SK-N-SH (cell line): ENCODE measurements around the gene VPS35L. TPM values are rescaled to one million over a fixed set of nuclear protein-coding genes. Genes with fewer than 3 reads are reported as not detected.
A peak's percentile ranks its signal among the peaks of the same experiment; 100 is the strongest.

Experiments used
- CTCF ChIA-PET: fragments of 300-600, 350-600 bp; formaldehyde crosslinking; extraction: SDS; loops from one replicate; lab custom pipeline; 2021; lab: Yijun Ruan, JAX
- POLR2A ChIA-PET: fragments of 350-600 bp; sonication (Branson Sonifier 250); formaldehyde crosslinking; extraction: SDS; loops from one replicate; lab custom pipeline; 2020; ENCODE audit warnings: antibody characterized with exemption, inconsistent platforms; lab: Yijun Ruan, JAX
- DNase-seq: peaks from one replicate; pipeline ENCODE4 v3.0.0; 2012
- H2AFZ ChIP-seq: fragments of 200-600 bp; sonication (generic); 2 replicates; pipeline ENCODE4 v1.8.1; 2016; ENCODE audit warnings: antibody characterized with exemption, mild to moderate bottlenecking, low read depth
- H3F3A ChIP-seq: fragments of 200-600 bp; sonication (generic); replicated peaks from 2 replicates; pipeline ENCODE3; 2016; ENCODE audit warnings: antibody characterized with exemption, mild to moderate bottlenecking; ENCODE audit not compliant: insufficient read depth
- H3K27ac ChIP-seq, 2 experiments: fragments of 200-500 bp in 1 of 2; fragments of 200-600 bp in 1 of 2; sonication (Bioruptor generic) in 1 of 2; sonication (generic), shearing (Covaris generic) in 1 of 2; 2 replicates each; pipeline versions ENCODE4 v1.5.1 to v1.6.1; 2014 to 2016; ENCODE audit warnings: low read depth in 2 of 2, inconsistent platforms in 1 of 2, low read length in 1 of 2, mild to moderate bottlenecking in 1 of 2, mixed read lengths in 1 of 2
- H3K27me3 ChIP-seq: fragments of 200-600 bp; sonication (generic), shearing (Covaris generic); 2 replicates; pipeline ENCODE4 v1.6.1; 2016; ENCODE audit warnings: mixed run types; ENCODE audit not compliant: insufficient read depth
- H3K36me3 ChIP-seq, 2 experiments: fragments of 200-500 bp in 1 of 2; fragments of 200-600 bp in 1 of 2; sonication (Bioruptor generic) in 1 of 2; sonication (generic) in 1 of 2; replicated peaks in 1 of 2; 2 replicates each; pipeline versions ENCODE3 to v1.5.1; 2014 to 2016; ENCODE audit warnings: low read length in 1 of 2, mild to moderate bottlenecking in 1 of 2; ENCODE audit not compliant: insufficient read depth in 2 of 2, control insufficient read depth in 1 of 2
- H3K4me1 ChIP-seq, 2 experiments: fragments of 200-500 bp in 1 of 2; fragments of 200-600 bp in 1 of 2; sonication (Bioruptor generic) in 1 of 2; sonication (generic), shearing (Covaris generic) in 1 of 2; 2 replicates each; pipeline versions ENCODE4 v1.5.1 to v1.6.1; 2014 to 2016; ENCODE audit warnings: low read depth in 1 of 2, low read length in 1 of 2, mixed run types in 1 of 2; ENCODE audit not compliant: insufficient read depth in 2 of 2, control insufficient read depth in 1 of 2
- H3K4me2 ChIP-seq: fragments of 200-600 bp; sonication (generic), shearing (Covaris generic); 2 replicates; pipeline ENCODE4 v1.6.1; 2017; ENCODE audit warnings: mixed run types
- H3K4me3 ChIP-seq, 2 experiments: fragments of 200-500 bp in 1 of 2; fragments of 200-600 bp in 1 of 2; sonication (Bioruptor generic) in 1 of 2; sonication (generic), shearing (Covaris generic) in 1 of 2; 2 replicates each; pipeline versions ENCODE4 v1.5.1 to v1.8.1; 2014 to 2016; ENCODE audit warnings: low read depth in 2 of 2, inconsistent platforms in 1 of 2, low read length in 1 of 2, mild to moderate bottlenecking in 1 of 2, mixed read lengths in 1 of 2, moderate library complexity in 1 of 2
- H3K79me2 ChIP-seq: fragments of 200-600 bp; sonication (generic); 2 replicates; pipeline ENCODE4 v1.8.1; 2017; ENCODE audit warnings: mild to moderate bottlenecking; ENCODE audit not compliant: insufficient read depth
- H3K9ac ChIP-seq: fragments of 200-600 bp; sonication (generic); 2 replicates; pipeline ENCODE4 v1.6.1; 2017; ENCODE audit warnings: mixed run types
- H3K9me2 ChIP-seq: fragments of 200-600 bp; sonication (generic); 2 replicates; pipeline ENCODE4 v1.6.1; 2017; ENCODE audit warnings: mixed run types
- H3K9me3 ChIP-seq: fragments of 200-600 bp; sonication (generic); 2 replicates; pipeline ENCODE4 v1.6.1; 2017; ENCODE audit warnings: mixed run types, mild to moderate bottlenecking, moderate library complexity
- H4K20me1 ChIP-seq: fragments of 200-600 bp; sonication (generic); 2 replicates; pipeline ENCODE4 v1.6.1; 2017; ENCODE audit warnings: mild to moderate bottlenecking, mixed run types; ENCODE audit not compliant: insufficient read depth
- ELF1 ChIP-seq: IDR thresholded peaks from 2 replicates; pipeline ENCODE4 v1.4.0; 2012
- EP300 ChIP-seq, 2 experiments: IDR thresholded peaks; 2 replicates each; pipeline versions ENCODE4 v1.4.0 to v1.6.1; 2012; ENCODE audit warnings: borderline replicate concordance in 1 of 2, low read depth in 1 of 2, low read length in 1 of 2
- EZH2phosphoT487 ChIP-seq: fragments of 200-600 bp; sonication (generic); IDR thresholded peaks from 2 replicates; pipeline ENCODE4 v1.6.1; 2017; ENCODE audit warnings: low read depth, mixed run types, mild to moderate bottlenecking, antibody characterized with exemption, moderate library complexity, borderline replicate concordance
- GABPA ChIP-seq: IDR thresholded peaks from 2 replicates; pipeline ENCODE4 v1.4.0; 2012; ENCODE audit warnings: low read depth, mild to moderate bottlenecking
- GATA2 ChIP-seq: sonication (generic); formaldehyde crosslinking; IDR thresholded peaks from 2 replicates; pipeline ENCODE4 v1.5.0; 2020; ENCODE audit warnings: mild to moderate bottlenecking, missing genetic modification reagents
- JUND ChIP-seq: IDR thresholded peaks from 2 replicates; pipeline ENCODE4 v1.4.0; 2012
- MEF2A ChIP-seq: IDR thresholded peaks from 2 replicates; pipeline ENCODE4 v1.4.0; 2012; ENCODE audit warnings: low read depth, borderline replicate concordance
- NRF1 ChIP-seq: IDR thresholded peaks from 2 replicates; pipeline ENCODE4 v1.6.1; 2012; ENCODE audit warnings: low read depth, mild to moderate bottlenecking, low read length
- RAD21 ChIP-seq: IDR thresholded peaks from 2 replicates; pipeline ENCODE4 v1.6.1; 2012; ENCODE audit warnings: mild to moderate bottlenecking, low read length
- RCOR1 ChIP-seq: fragments of 150-350 bp; IDR thresholded peaks from 2 replicates; pipeline ENCODE4 v1.6.1; 2017; ENCODE audit warnings: antibody characterized with exemption, low read length
- RXRA ChIP-seq: IDR thresholded peaks from 2 replicates; pipeline ENCODE4 v1.4.0; 2012; ENCODE audit warnings: low read depth, mild to moderate bottlenecking, borderline replicate concordance
- SIN3A ChIP-seq: IDR thresholded peaks from 2 replicates; pipeline ENCODE4 v1.6.1; 2012; ENCODE audit warnings: low read depth, mild to moderate bottlenecking, low read length, moderate library complexity, borderline replicate concordance
- TAF1 ChIP-seq: IDR thresholded peaks from 2 replicates; pipeline ENCODE4 v1.6.1; 2012; ENCODE audit warnings: low read depth, mild to moderate bottlenecking, low read length, moderate library complexity, borderline replicate concordance
- TCF12 ChIP-seq: IDR thresholded peaks from 2 replicates; pipeline ENCODE4 v1.4.0; 2012
- TEAD4 ChIP-seq: IDR thresholded peaks from 2 replicates; pipeline ENCODE4 v1.4.0; 2012; ENCODE audit warnings: mild to moderate bottlenecking, borderline replicate concordance; ENCODE audit not compliant: insufficient read depth
- WGBS: methylation state at CpG from one replicate; pipeline ENCODE4 v1.1.6; 2017; ENCODE audit warnings: low lambda C conversion rate; 5-methylcytosine and 5-hydroxymethylcytosine counted together
- polyA plus RNA-seq, 3 experiments: library from polyadenylated mRNA; depleted of rRNA; stranded (reverse); fragments of >200 nt; gene quantifications; 2 replicates each; pipeline ENCODE4 v1.2.3, GENCODE V29; 2012
- TF ChIP-seq, protein P1 (sequence below): fragments of 150-350 bp; IDR thresholded peaks from 2 replicates; pipeline ENCODE4 v1.6.1; 2016; ENCODE audit warnings: mild to moderate bottlenecking, low read depth, low read length
- TF ChIP-seq, protein P2 (sequence below): IDR thresholded peaks from 2 replicates; pipeline ENCODE4 v1.4.0; 2012; ENCODE audit warnings: low read depth, borderline replicate concordance
- TF ChIP-seq, protein P3 (sequence below): IDR thresholded peaks from 2 replicates; pipeline ENCODE4 v1.4.0; 2012; ENCODE audit warnings: low read depth, borderline replicate concordance

VPS35L gene
- polyA plus RNA-seq, 1 of the 3 experiments (the other 2 are of a cell fraction), result 35.3 TPM

DNA sequence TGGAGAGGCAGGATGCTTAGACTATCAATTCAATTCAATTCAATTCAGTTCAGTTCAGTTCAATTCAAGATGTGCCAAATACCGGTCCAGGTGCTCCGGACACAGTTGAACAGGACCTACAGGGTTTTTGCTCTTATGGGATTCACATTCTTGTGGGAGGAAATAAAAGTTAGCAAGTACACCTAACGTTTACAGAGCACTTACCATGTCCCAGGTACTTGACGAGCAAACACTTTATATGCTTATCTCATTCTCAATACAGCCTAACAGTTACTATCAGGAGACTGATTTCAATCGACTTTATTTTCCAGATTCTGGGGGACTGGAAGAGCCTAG is 33.1 kb upstream of the VPS35L start:
- Histone ChIP-seq H3K4me3 (peak overlapping the region; percentile 89 to 94), H3K9me2 (no peaks in the 10 kb centered on the region), H3K79me2 (peaks cover 71% of the 10 kb centered on the region), H3K27ac (peak overlapping the region; percentile 71 to 80; a peak in 3 of 4 replicates), H3F3A (peaks cover 7% of the 10 kb centered on the region), H4K20me1 (no peaks in the 10 kb centered on the region), H3K27me3 (no peaks in the 10 kb centered on the region), H3K4me1 (peaks cover 8 to 23% of the 10 kb centered on the region in 2 experiments; a peak in 3 of 4 replicates), H3K4me2 (peak overlapping the region; percentile 92), H3K9ac (no peak overlapping the region), H3K36me3 (peaks cover 0 to 6% of the 10 kb centered on the region in 2 experiments), H2AFZ (peak overlapping the region; percentile 88), H3K9me3 (no peaks in the 10 kb centered on the region)
- DNase-seq, result no peak
- ChIA-PET CTCF (no interaction called here), POLR2A (no interaction called here)
- 29% methylated on average over 5 of the region's 5 CpGs for WGBS
- TF ChIP-seq ELF1 (no peak), GABPA (no peak), SIN3A (no peak), RAD21 (no peak), JUND (no peak), TCF12 (no peak), TEAD4 (no peak), EZH2phosphoT487 (no peak), RXRA (no peak), MEF2A (no peak), EP300 (IDR thresholded peaks at IDR 0.05; ENCODE audit: borderline replicate concordance in 1 of 2, low read depth in 1 of 2, low read length in 1 of 2) (no peak), RCOR1 (no peak), GATA2 (CRISPR knock-in tag) (no peak), TAF1 (no peak), NRF1 (no peak)
- TF ChIP-seq, protein P1, sequence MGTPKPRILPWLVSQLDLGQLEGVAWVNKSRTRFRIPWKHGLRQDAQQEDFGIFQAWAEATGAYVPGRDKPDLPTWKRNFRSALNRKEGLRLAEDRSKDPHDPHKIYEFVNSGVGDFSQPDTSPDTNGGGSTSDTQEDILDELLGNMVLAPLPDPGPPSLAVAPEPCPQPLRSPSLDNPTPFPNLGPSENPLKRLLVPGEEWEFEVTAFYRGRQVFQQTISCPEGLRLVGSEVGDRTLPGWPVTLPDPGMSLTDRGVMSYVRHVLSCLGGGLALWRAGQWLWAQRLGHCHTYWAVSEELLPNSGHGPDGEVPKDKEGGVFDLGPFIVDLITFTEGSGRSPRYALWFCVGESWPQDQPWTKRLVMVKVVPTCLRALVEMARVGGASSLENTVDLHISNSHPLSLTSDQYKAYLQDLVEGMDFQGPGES, result no peak
- TF ChIP-seq, protein P2, sequence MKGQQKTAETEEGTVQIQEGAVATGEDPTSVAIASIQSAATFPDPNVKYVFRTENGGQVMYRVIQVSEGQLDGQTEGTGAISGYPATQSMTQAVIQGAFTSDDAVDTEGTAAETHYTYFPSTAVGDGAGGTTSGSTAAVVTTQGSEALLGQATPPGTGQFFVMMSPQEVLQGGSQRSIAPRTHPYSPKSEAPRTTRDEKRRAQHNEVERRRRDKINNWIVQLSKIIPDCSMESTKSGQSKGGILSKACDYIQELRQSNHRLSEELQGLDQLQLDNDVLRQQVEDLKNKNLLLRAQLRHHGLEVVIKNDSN, result no peak
- TF ChIP-seq, protein P3, sequence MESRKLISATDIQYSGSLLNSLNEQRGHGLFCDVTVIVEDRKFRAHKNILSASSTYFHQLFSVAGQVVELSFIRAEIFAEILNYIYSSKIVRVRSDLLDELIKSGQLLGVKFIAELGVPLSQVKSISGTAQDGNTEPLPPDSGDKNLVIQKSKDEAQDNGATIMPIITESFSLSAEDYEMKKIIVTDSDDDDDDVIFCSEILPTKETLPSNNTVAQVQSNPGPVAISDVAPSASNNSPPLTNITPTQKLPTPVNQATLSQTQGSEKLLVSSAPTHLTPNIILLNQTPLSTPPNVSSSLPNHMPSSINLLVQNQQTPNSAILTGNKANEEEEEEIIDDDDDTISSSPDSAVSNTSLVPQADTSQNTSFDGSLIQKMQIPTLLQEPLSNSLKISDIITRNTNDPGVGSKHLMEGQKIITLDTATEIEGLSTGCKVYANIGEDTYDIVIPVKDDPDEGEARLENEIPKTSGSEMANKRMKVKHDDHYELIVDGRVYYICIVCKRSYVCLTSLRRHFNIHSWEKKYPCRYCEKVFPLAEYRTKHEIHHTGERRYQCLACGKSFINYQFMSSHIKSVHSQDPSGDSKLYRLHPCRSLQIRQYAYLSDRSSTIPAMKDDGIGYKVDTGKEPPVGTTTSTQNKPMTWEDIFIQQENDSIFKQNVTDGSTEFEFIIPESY, result no peak
